Measurements from ENCODE around the gene CACNA1B. TPM values are rescaled to one million over a fixed set of nuclear protein-coding genes. Genes with fewer than 3 reads are reported as not detected.

The CACNA1B gene
- total and polyA plus RNA-seq, 2 of the 4 experiments (the other 2 are of a cell fraction) = 0.02 TPM; not detected in 1

DNA sequence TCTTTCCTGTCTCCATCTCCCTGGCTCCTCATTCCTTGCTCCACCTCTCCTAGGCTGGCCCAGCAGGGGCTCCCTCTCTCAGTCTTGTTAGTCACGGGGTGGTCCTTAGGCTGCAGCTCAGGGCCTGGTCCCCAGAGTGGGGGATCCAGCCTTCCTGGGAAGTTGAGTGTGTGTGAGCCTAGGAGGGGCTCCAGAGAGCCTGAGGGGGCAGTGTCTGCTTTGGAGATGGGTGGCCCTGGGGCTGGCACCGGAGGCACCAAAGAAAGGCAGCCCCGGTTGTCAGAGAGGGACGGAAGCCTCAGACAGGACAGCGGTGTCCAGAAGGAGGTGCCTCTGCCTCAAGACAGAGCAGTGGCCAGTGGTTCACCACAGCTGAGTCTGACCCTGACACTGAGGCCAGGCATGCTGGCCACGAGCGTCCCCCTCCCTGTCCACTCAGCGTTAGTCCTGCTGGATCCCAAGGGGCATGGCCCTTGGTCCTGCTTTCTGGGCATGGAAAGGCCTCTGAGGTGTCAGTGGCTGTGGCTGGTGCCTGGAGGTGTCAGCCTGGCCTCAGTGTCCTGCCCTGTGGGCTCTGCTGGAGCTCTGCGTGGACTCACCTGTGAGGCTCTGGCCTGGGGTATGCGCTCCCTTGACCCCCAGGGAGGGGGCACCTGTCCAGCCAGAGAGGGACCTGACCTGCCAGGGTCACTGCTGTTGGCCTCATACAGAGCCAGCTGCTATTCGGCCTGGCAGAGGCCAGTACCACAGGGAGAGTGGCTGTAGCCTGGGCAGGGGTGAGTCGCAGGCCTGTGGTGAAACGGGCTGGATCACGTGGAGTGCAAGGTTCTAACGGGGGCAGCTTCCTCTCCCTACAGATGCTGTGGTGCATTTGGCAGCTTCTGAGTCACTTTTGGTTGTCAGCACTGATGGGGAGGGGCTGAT is 130.6 kb downstream of the CACNA1B start (continued):
- no peak for TF ChIP-seq NFE2L2 (IDR thresholded peaks at IDR 0.05; ENCODE audit: low read depth, low read length)

DNA sequence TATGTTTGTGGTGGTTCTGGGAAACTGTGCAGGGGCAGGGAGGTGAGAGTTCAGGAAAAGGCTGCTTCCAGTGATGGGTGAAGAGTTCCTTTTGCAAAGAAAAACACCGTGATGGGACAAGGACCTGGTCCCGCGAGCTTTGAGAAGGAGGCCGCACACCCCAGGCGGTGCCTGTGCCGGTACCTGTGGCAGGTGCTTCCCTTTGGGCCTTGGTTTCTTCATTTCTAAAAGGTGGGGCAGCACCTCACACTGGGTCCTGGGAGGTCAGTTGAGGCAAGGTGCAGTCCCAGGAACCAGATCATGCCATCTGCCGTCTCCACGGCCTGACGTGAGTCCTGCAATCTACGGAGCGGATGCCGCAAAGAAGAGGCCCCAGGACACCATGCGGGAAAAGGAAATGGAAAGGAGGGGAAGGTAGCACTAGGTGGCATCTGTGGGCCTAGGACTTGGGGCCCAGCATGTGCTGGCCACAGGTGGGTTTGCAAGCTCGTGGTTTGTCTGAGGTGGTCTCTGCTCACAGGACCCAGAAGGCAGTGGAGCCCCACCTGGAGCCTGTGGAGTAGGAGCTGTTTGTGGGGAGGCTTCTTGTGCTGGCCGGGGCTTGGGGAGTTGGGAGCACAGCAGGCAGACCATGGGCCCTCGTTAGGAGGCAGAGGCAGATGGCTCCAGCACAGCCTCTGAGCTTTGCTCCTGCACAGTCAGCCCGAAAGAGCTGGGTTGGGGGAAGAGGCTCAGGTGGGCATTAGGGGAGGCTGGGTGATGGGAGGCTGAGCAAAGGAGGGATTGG is 131.6 kb downstream of the CACNA1B start:
- ATAC-seq (ENCODE audit: low read depth) = no peak
- H3K18ac ChIP-seq (ENCODE audit: low read depth, low read length) = no peak overlapping the region
- no peak overlapping the region for H2BK20ac ChIP-seq (ENCODE audit: low read depth, low read length)
- H3K4me2 ChIP-seq (ENCODE audit: low read depth, low read length) = no peak overlapping the region
- in situ Hi-C loops (cut with MboI; ENCODE audit: low sequenced_read_pairs) (no loop called here), dilution Hi-C loops (cut with HindIII; ENCODE audit: low sequenced_read_pairs, unreplicated experiment) (no loop called here), intact Hi-C loops (cut with micrococcal nuclease) (no loop called here)
- H3K14ac ChIP-seq (replicated peaks; ENCODE audit: low read depth, low read length) = no peak overlapping the region
- H2AK9ac ChIP-seq (replicated peaks; ENCODE audit: low read depth, low read length, poor library complexity) = no peak overlapping the region
- H3K27me3 ChIP-seq (ENCODE audit: control insufficient read depth, insufficient read depth, low read length) = no peaks in the 10 kb centered on the region
- BruUV-seq (replicated peaks) = no TSS peak
- H3K4me3 ChIP-seq (ENCODE audit: insufficient read depth, low read depth, low read length) = no peak overlapping the region
- no peak overlapping the region for H2AFZ ChIP-seq (replicated peaks; ENCODE audit: low read length, poor library complexity)
- H2AK5ac ChIP-seq (ENCODE audit: low read depth, low read length) = no peak overlapping the region
- H4K20me1 ChIP-seq (ENCODE audit: insufficient read depth, low read length) = no peaks in the 10 kb centered on the region
- H2BK15ac ChIP-seq (ENCODE audit: low read depth, low read length) = no peak overlapping the region
- no peaks in the 10 kb centered on the region for H3K36me3 ChIP-seq (ENCODE audit: control insufficient read depth, insufficient read depth, low read length)
- no peak overlapping the region for H4K91ac ChIP-seq (ENCODE audit: insufficient read depth, low read depth, low read length)
- H3K23ac ChIP-seq (ENCODE audit: low read depth, low read length) = no peak overlapping the region
- no peaks in the 10 kb centered on the region for H3K9me1 ChIP-seq (ENCODE audit: insufficient read depth, low read length)
- H3K56ac ChIP-seq (ENCODE audit: extremely low read depth, insufficient read depth, low read length) = no peak overlapping the region
- H4K5ac ChIP-seq (ENCODE audit: low read depth, low read length) = no peak overlapping the region
- H2BK120ac ChIP-seq (ENCODE audit: low read depth, low read length) = no peak overlapping the region
- H4K8ac ChIP-seq (ENCODE audit: low read depth in 2 of 2, low read length in 2 of 2) = no peak overlapping the region
- ChIA-PET CTCF (no interaction called here), POLR2A (ENCODE audit: unreplicated experiment) (no interaction called here)
- no peaks in the 10 kb centered on the region for H3K79me1 ChIP-seq (ENCODE audit: low read depth in 1 of 2, low read length in 2 of 2)
- H3K9me3 ChIP-seq (ENCODE audit: control insufficient read depth, insufficient read depth, low read length) = peaks cover 24% of the 10 kb centered on the region; the same call in 1 of the 2 replicates
- no peak overlapping the region for H2BK5ac ChIP-seq (ENCODE audit: low read depth, low read length, poor library complexity, severe bottlenecking)
- TF ChIP-seq RFX5 (IDR thresholded peaks at IDR 0.05; ENCODE audit: low read depth, low read length) = no peak
- TF ChIP-seq, protein P1, sequence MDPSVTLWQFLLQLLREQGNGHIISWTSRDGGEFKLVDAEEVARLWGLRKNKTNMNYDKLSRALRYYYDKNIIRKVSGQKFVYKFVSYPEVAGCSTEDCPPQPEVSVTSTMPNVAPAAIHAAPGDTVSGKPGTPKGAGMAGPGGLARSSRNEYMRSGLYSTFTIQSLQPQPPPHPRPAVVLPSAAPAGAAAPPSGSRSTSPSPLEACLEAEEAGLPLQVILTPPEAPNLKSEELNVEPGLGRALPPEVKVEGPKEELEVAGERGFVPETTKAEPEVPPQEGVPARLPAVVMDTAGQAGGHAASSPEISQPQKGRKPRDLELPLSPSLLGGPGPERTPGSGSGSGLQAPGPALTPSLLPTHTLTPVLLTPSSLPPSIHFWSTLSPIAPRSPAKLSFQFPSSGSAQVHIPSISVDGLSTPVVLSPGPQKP (IDR thresholded peaks at IDR 0.05; ENCODE audit: borderline replicate concordance, low read depth, low read length) = no peak
- TF ChIP-seq MXI1 (IDR thresholded peaks at IDR 0.05; ENCODE audit: borderline replicate concordance, low read depth, low read length) = no peak
- no peak for TF ChIP-seq NFE2L2 (IDR thresholded peaks at IDR 0.05; ENCODE audit: low read depth, low read length)
- no peak for TF ChIP-seq RCOR1 (IDR thresholded peaks at IDR 0.05; ENCODE audit: insufficient replicate concordance, low read length)
- TF ChIP-seq, protein P2, sequence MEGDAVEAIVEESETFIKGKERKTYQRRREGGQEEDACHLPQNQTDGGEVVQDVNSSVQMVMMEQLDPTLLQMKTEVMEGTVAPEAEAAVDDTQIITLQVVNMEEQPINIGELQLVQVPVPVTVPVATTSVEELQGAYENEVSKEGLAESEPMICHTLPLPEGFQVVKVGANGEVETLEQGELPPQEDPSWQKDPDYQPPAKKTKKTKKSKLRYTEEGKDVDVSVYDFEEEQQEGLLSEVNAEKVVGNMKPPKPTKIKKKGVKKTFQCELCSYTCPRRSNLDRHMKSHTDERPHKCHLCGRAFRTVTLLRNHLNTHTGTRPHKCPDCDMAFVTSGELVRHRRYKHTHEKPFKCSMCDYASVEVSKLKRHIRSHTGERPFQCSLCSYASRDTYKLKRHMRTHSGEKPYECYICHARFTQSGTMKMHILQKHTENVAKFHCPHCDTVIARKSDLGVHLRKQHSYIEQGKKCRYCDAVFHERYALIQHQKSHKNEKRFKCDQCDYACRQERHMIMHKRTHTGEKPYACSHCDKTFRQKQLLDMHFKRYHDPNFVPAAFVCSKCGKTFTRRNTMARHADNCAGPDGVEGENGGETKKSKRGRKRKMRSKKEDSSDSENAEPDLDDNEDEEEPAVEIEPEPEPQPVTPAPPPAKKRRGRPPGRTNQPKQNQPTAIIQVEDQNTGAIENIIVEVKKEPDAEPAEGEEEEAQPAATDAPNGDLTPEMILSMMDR (conservative IDR thresholded peaks at IDR 0.05; ENCODE audit: low read depth, low read length) = no peak
- TF ChIP-seq MAZ (IDR thresholded peaks at IDR 0.05; ENCODE audit: borderline replicate concordance, low read depth, low read length) = no peak
- no peak for TF ChIP-seq BHLHE40 (IDR thresholded peaks at IDR 0.05; ENCODE audit: low read depth, low read length)
- no peaks in the 10 kb centered on the region for H3K4me1 ChIP-seq (ENCODE audit: control insufficient read depth, insufficient read depth, low read length)
- H3K9ac ChIP-seq (ENCODE audit: low read depth, low read length) = no peak overlapping the region
- 79% methylated on average over 10 of the region's 17 CpGs; no CpG with 5 or more reads in 1 of the 2 experiments for WGBS, 2 experiments (ENCODE audit: extremely low coverage in 2 of 2, insufficient read length in 1 of 2)
- no peak for DNase-seq
- no peak overlapping the region for H3K4ac ChIP-seq (ENCODE audit: low read depth, low read length)
- no peak overlapping the region for H3K27ac ChIP-seq (ENCODE audit: insufficient read depth, low read length)

Measured in IMR-90 (cell line).